ENCODE measurements around the gene RET. TPM values are rescaled to one million over a fixed set of nuclear protein-coding genes. Genes with fewer than 3 reads are reported as not detected.

RET gene
- total and polyA plus RNA-seq, 2 donors from 2014 or later: 1.1 to 3.1 TPM

GRCh38 chr10:43068471-43069210 lies 8.2 kb upstream of the RET start:
- no peak overlapping the region for H3K27ac ChIP-seq (ENCODE audit: low read depth in 2 of 2, low read length in 2 of 2)
- no peak overlapping the region for H3K4me3 ChIP-seq (ENCODE audit: low read length in 3 of 3)
- no peak overlapping the region for H3K9ac ChIP-seq (ENCODE audit: low read length in 3 of 3)
- FAIRE-seq (no peak), DNase-seq (peak in 2 of 5 donors; percentile 45 to 56)
- no peaks in the 10 kb centered on the region for H3K4me1 ChIP-seq (ENCODE audit: control insufficient read depth in 2 of 3, insufficient read depth in 2 of 3, low read depth in 1 of 3, low read length in 3 of 3)
- H3K36me3 ChIP-seq (ENCODE audit: control insufficient read depth in 2 of 3, insufficient read depth in 3 of 3, low read length in 3 of 3): no peaks in the 10 kb centered on the region
- H3K9me3 ChIP-seq (ENCODE audit: control insufficient read depth in 2 of 3, insufficient read depth in 1 of 3, low read length in 3 of 3): no peaks in the 10 kb centered on the region
- H3K27me3 ChIP-seq (ENCODE audit: control insufficient read depth, insufficient read depth, low read length): no peaks in the 10 kb centered on the region
- intact Hi-C loops (cut with DNase I): no loop called here
- TF ChIP-seq CTCF (IDR thresholded peaks at IDR 0.05; ENCODE audit: borderline replicate concordance, extremely low read depth, insufficient read depth): no peak

- TF ChIP-seq CTCF (IDR thresholded peaks at IDR 0.05; ENCODE audit: borderline replicate concordance, extremely low read depth, insufficient read depth): no peak
- intact Hi-C loops (cut with DNase I): no loop called here
- Histone ChIP-seq H3K36me3 (ENCODE audit: control insufficient read depth in 2 of 3, insufficient read depth in 3 of 3, low read length in 3 of 3) (no peaks in the 10 kb centered on the region), H3K4me1 (ENCODE audit: control insufficient read depth in 2 of 3, insufficient read depth in 2 of 3, low read depth in 1 of 3, low read length in 3 of 3) (no peaks in the 10 kb centered on the region), H3K9me3 (ENCODE audit: control insufficient read depth in 2 of 3, insufficient read depth in 1 of 3, low read length in 3 of 3) (no peaks in the 10 kb centered on the region), H3K27ac (ENCODE audit: low read depth in 2 of 2, low read length in 2 of 2) (no peak overlapping the region), H3K27me3 (ENCODE audit: control insufficient read depth, insufficient read depth, low read length) (no peaks in the 10 kb centered on the region), H3K4me3 (ENCODE audit: low read length in 3 of 3) (no peak overlapping the region), H3K9ac (ENCODE audit: low read length in 3 of 3) (no peak overlapping the region)
- peak in 1 of 5 donors; percentile 28 for DNase-seq
- FAIRE-seq: no peak
Observed at GRCh38 chr10:43069211-43069515, 7.7 kb upstream of the RET start.

GRCh38 chr10:43069579-43069978 lies 7.3 kb upstream of the RET start:
- no peak for TF ChIP-seq CTCF (IDR thresholded peaks at IDR 0.05; ENCODE audit: borderline replicate concordance, extremely low read depth, insufficient read depth)
- Histone ChIP-seq H3K9ac (ENCODE audit: low read length in 3 of 3) (no peak overlapping the region), H3K27me3 (ENCODE audit: control insufficient read depth, insufficient read depth, low read length) (no peaks in the 10 kb centered on the region), H3K4me1 (ENCODE audit: control insufficient read depth in 2 of 3, insufficient read depth in 2 of 3, low read depth in 1 of 3, low read length in 3 of 3) (no peaks in the 10 kb centered on the region), H3K36me3 (ENCODE audit: control insufficient read depth in 2 of 3, insufficient read depth in 3 of 3, low read length in 3 of 3) (no peaks in the 10 kb centered on the region), H3K9me3 (ENCODE audit: control insufficient read depth in 2 of 3, insufficient read depth in 1 of 3, low read length in 3 of 3) (no peaks in the 10 kb centered on the region), H3K4me3 (ENCODE audit: low read length in 3 of 3) (no peak overlapping the region), H3K27ac (ENCODE audit: low read depth in 2 of 2, low read length in 2 of 2) (no peak overlapping the region)
- DNase-seq (peak in 1 of 5 donors; percentile 57), FAIRE-seq (no peak)
- intact Hi-C loops (cut with DNase I): no loop called here
